HepG2 (cell line): ENCODE results near the gene SHLD1. TPM values are rescaled to one million over a fixed set of nuclear protein-coding genes. Genes with fewer than 3 reads are reported as not detected.

ENCODE experiments used
- AKAP8 ChIP-seq: sonication (generic); formaldehyde crosslinking; IDR thresholded peaks from 2 replicates; pipeline ENCODE4 v1.5.1; 2020; ENCODE audit warnings: mild to moderate bottlenecking, missing genetic modification reagents
- GTF2F1 ChIP-seq: fragments of 150-350 bp; IDR thresholded peaks from 2 replicates; pipeline ENCODE4 v1.6.1; 2014; ENCODE audit warnings: low read length
- HDAC1 ChIP-seq: sonication (generic); formaldehyde crosslinking; IDR thresholded peaks from 2 replicates; pipeline ENCODE4 v1.5.1; 2020; ENCODE audit warnings: mild to moderate bottlenecking, missing genetic modification reagents
- HIVEP1 ChIP-seq: sonication (generic); formaldehyde crosslinking; IDR thresholded peaks from 2 replicates; pipeline ENCODE4 v1.4.0; 2020; ENCODE audit warnings: mild to moderate bottlenecking, missing genetic modification reagents
- MAF1 ChIP-seq: sonication (generic); formaldehyde crosslinking; IDR thresholded peaks from 2 replicates; pipeline ENCODE4 v1.5.0; 2020; ENCODE audit warnings: missing genetic modification reagents, borderline replicate concordance
- MED13 ChIP-seq: sonication (generic); formaldehyde crosslinking; IDR thresholded peaks from 2 replicates; pipeline ENCODE4 v1.5.0; 2020; ENCODE audit warnings: missing genetic modification reagents
- PCBP2 ChIP-seq: fragments of 200-400 bp; formaldehyde crosslinking; optimal IDR thresholded peaks from 2 replicates; pipeline ENCODE3; 2018; ENCODE audit warnings: low read length, low read depth; ENCODE audit not compliant: poor library complexity, severe bottlenecking
- POLR2AphosphoS5 ChIP-seq: IDR thresholded peaks from 2 replicates; pipeline ENCODE4 v1.6.1; 2012; ENCODE audit warnings: low read depth, low read length
- SIX1 ChIP-seq: sonication (generic); formaldehyde crosslinking; IDR thresholded peaks from 2 replicates; pipeline ENCODE4 v1.4.0; 2020; ENCODE audit warnings: missing genetic modification reagents, borderline replicate concordance
- SKIL ChIP-seq: sonication (generic); formaldehyde crosslinking; IDR thresholded peaks from 2 replicates; pipeline ENCODE4 v1.8.0; 2022; ENCODE audit warnings: missing genetic modification reagents, mild to moderate bottlenecking, moderate library complexity, borderline replicate concordance
- SMAD9 ChIP-seq: sonication (generic); formaldehyde crosslinking; IDR thresholded peaks from 2 replicates; pipeline ENCODE4 v1.5.1; 2020; ENCODE audit warnings: mild to moderate bottlenecking, missing genetic modification reagents
- SP5 ChIP-seq: IDR thresholded peaks from 2 replicates; pipeline ENCODE4 v1.6.1; 2016; ENCODE audit warnings: low read depth, borderline replicate concordance
- SRSF4 ChIP-seq: fragments of 200-400 bp; formaldehyde crosslinking; IDR thresholded peaks from one replicate; pipeline ENCODE4 v1.6.1; 2018; ENCODE audit warnings: mild to moderate bottlenecking, low read depth, low read length, moderate library complexity; ENCODE audit not compliant: poor library complexity, severe bottlenecking
- TBP ChIP-seq: sonication (generic); formaldehyde crosslinking; IDR thresholded peaks from 2 replicates; pipeline ENCODE4 v1.5.0; 2020; ENCODE audit warnings: missing genetic modification reagents
- ZFP1 ChIP-seq: IDR thresholded peaks from 2 replicates; pipeline ENCODE4 v1.6.1; 2016
- ZMAT3 ChIP-seq: sonication (generic); formaldehyde crosslinking; conservative IDR thresholded peaks from 2 replicates; pipeline ENCODE4 v1.7.0; 2021; ENCODE audit warnings: missing genetic modification reagents
- ZNF513 ChIP-seq: sonication (generic); formaldehyde crosslinking; conservative IDR thresholded peaks from 2 replicates; pipeline ENCODE4 v1.5.0; 2020; ENCODE audit warnings: missing genetic modification reagents
- ZNF609 ChIP-seq: sonication (generic); formaldehyde crosslinking; IDR thresholded peaks from 2 replicates; pipeline ENCODE4 v1.4.0; 2020; ENCODE audit warnings: mild to moderate bottlenecking, missing genetic modification reagents, borderline replicate concordance
- ZNF75D ChIP-seq: sonication (generic); formaldehyde crosslinking; IDR thresholded peaks from 2 replicates; pipeline ENCODE4 v1.8.1; 2023; ENCODE audit warnings: missing genetic modification reagents, mild to moderate bottlenecking, borderline replicate concordance
- polyA plus RNA-seq, 8 experiments: library from polyadenylated mRNA; depleted of rRNA in 3 of 8; stranded (reverse) in 7 of 8; unstranded in 1 of 8; fragments of >200 nt; fragmentation: Illumina TruSeq in 4 of 8; extraction: Trizol in 4 of 8; gene quantifications; 2 replicates each; pipeline versions ENCODE4 v1.2.1 to v1.2.3, GENCODE V29; 2011 to 2016; ENCODE audit warnings: low read depth in 4 of 8, missing spikeins in 1 of 8, mixed read lengths in 1 of 8; ENCODE audit not compliant: insufficient read depth in 1 of 8
- total RNA-seq, 5 experiments: library from RNA; depleted of rRNA; stranded (reverse); fragments of >200 nt; fragmentation: Illumina TruSeq; extraction: Trizol; gene quantifications; 2 replicates each; pipeline ENCODE4 v1.2.3, GENCODE V29; 2016; ENCODE audit warnings: low read depth in 1 of 5
- TF ChIP-seq, protein P1 (sequence below): sonication (generic); formaldehyde crosslinking; IDR thresholded peaks from 2 replicates; pipeline ENCODE4 v1.4.0; 2020; ENCODE audit warnings: missing genetic modification reagents, borderline replicate concordance
- TF ChIP-seq, protein P2 (sequence below): sonication (generic); formaldehyde crosslinking; IDR thresholded peaks from 2 replicates; pipeline ENCODE4 v1.8.1; 2022; ENCODE audit warnings: mild to moderate bottlenecking, missing genetic modification reagents

Gene SHLD1
- total and polyA plus RNA-seq, 2 of the 13 experiments (the other 11 are each of a cell fraction or from before 2014, with no cell fraction given): 8.9 to 10.0 TPM

GRCh38 chr20:5788385-5788895 is 38.2 kb downstream of the SHLD1 start (continued):
- TF ChIP-seq SKIL (no peak), SIX1 (CRISPR knock-in tag) (no peak), MED13 (no peak), SP5 (CRISPR knock-in tag) (no peak), AKAP8 (CRISPR knock-in tag) (no peak), ZNF609 (CRISPR knock-in tag) (no peak), MAF1 (no peak), HDAC1 (CRISPR knock-in tag) (no peak), ZMAT3 (CRISPR knock-in tag) (no peak), ZFP1 (CRISPR knock-in tag) (no peak), ZNF75D (CRISPR knock-in tag) (no peak), POLR2AphosphoS5 (no peak), HIVEP1 (CRISPR knock-in tag) (no peak), SRSF4 (no peak), PCBP2 (no peak), ZNF513 (no peak), SMAD9 (CRISPR knock-in tag) (no peak), GTF2F1 (no peak), TBP (CRISPR knock-in tag) (no peak)
- TF ChIP-seq, protein P1, sequence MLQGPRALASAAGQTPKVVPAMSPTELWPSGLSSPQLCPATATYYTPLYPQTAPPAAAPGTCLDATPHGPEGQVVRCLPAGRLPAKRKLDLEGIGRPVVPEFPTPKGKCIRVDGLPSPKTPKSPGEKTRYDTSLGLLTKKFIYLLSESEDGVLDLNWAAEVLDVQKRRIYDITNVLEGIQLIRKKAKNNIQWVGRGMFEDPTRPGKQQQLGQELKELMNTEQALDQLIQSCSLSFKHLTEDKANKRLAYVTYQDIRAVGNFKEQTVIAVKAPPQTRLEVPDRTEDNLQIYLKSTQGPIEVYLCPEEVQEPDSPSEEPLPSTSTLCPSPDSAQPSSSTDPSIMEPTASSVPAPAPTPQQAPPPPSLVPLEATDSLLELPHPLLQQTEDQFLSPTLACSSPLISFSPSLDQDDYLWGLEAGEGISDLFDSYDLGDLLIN (CRISPR knock-in tag): no peak
- TF ChIP-seq, protein P2, sequence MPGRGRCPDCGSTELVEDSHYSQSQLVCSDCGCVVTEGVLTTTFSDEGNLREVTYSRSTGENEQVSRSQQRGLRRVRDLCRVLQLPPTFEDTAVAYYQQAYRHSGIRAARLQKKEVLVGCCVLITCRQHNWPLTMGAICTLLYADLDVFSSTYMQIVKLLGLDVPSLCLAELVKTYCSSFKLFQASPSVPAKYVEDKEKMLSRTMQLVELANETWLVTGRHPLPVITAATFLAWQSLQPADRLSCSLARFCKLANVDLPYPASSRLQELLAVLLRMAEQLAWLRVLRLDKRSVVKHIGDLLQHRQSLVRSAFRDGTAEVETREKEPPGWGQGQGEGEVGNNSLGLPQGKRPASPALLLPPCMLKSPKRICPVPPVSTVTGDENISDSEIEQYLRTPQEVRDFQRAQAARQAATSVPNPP (CRISPR knock-in tag): no peak
